Rectal smooth muscle tissue (tissue), 1 donor: ENCODE measurements around the gene DLGAP1.

Experiments
- H3K27ac ChIP-seq: one replicate; pipeline ENCODE4 v1.7.0; 2013; ENCODE audit warnings: low read depth, low read length, inconsistent platforms
- H3K27me3 ChIP-seq: one replicate; pipeline ENCODE4 v1.7.0; 2013; ENCODE audit warnings: low read length; ENCODE audit not compliant: control insufficient read depth, insufficient read depth
- H3K36me3 ChIP-seq: one replicate; pipeline ENCODE4 v1.7.0; 2013; ENCODE audit warnings: low read length; ENCODE audit not compliant: control insufficient read depth, insufficient read depth
- H3K4me1 ChIP-seq: one replicate; pipeline ENCODE4 v1.7.0; 2013; ENCODE audit warnings: low read length; ENCODE audit not compliant: control insufficient read depth, insufficient read depth
- H3K4me3 ChIP-seq: one replicate; pipeline ENCODE4 v1.7.0; 2013; ENCODE audit warnings: low read length
- H3K9ac ChIP-seq: one replicate; pipeline ENCODE4 v1.7.0; 2013; ENCODE audit warnings: low read length

The DLGAP1 gene

GRCh38 chr18:4125224-4125623 is 329.9 kb downstream of the DLGAP1 start:
- no peak overlapping the region for H3K27ac ChIP-seq

GRCh38 chr18:4119813-4120212 is 335.3 kb downstream of the DLGAP1 start:
- Histone ChIP-seq H3K36me3 (no peaks in the 10 kb centered on the region), H3K27me3 (no peaks in the 10 kb centered on the region), H3K9ac (no peak overlapping the region), H3K4me3 (no peak overlapping the region), H3K27ac (no peak overlapping the region), H3K4me1 (no peaks in the 10 kb centered on the region)

More at GRCh38 chr18:4125224-4125623, 329.9 kb downstream of the DLGAP1 start:
- H3K4me1 ChIP-seq = no peaks in the 10 kb centered on the region
- no peaks in the 10 kb centered on the region for H3K27me3 ChIP-seq
- no peak overlapping the region for H3K9ac ChIP-seq
- no peak overlapping the region for H3K4me3 ChIP-seq
- no peaks in the 10 kb centered on the region for H3K36me3 ChIP-seq

GRCh38 chr18:4119127-4119648 is 335.9 kb downstream of the DLGAP1 start:
- Histone ChIP-seq H3K9ac (no peak overlapping the region), H3K4me3 (no peak overlapping the region), H3K27me3 (no peaks in the 10 kb centered on the region), H3K36me3 (no peaks in the 10 kb centered on the region), H3K4me1 (no peaks in the 10 kb centered on the region), H3K27ac (no peak overlapping the region)

- H3K4me3 ChIP-seq = no peak overlapping the region
- no peaks in the 10 kb centered on the region for H3K4me1 ChIP-seq
- no peaks in the 10 kb centered on the region for H3K36me3 ChIP-seq
- H3K9ac ChIP-seq = no peak overlapping the region
- H3K27me3 ChIP-seq = no peaks in the 10 kb centered on the region
- no peak overlapping the region for H3K27ac ChIP-seq
These were observed 347.1 kb downstream of the DLGAP1 start for GRCh38 chr18:4108016-4108415.

- Histone ChIP-seq H3K4me3 (no peak overlapping the region), H3K27me3 (no peaks in the 10 kb centered on the region), H3K9ac (no peak overlapping the region), H3K36me3 (no peaks in the 10 kb centered on the region), H3K4me1 (no peaks in the 10 kb centered on the region), H3K27ac (no peak overlapping the region)
These were observed 348.0 kb downstream of the DLGAP1 start for GRCh38 chr18:4107049-4107467.

GRCh38 chr18:4106407-4107033 is 348.6 kb downstream of the DLGAP1 start:
- H3K4me3 ChIP-seq = no peak overlapping the region
- H3K4me1 ChIP-seq = no peaks in the 10 kb centered on the region
- H3K27me3 ChIP-seq = no peaks in the 10 kb centered on the region
- no peaks in the 10 kb centered on the region for H3K36me3 ChIP-seq
- no peak overlapping the region for H3K27ac ChIP-seq
- H3K9ac ChIP-seq = no peak overlapping the region

GRCh38 chr18:4102901-4103300 is 352.2 kb downstream of the DLGAP1 start:
- Histone ChIP-seq H3K36me3 (no peaks in the 10 kb centered on the region), H3K4me3 (no peak overlapping the region), H3K4me1 (no peaks in the 10 kb centered on the region), H3K27me3 (no peaks in the 10 kb centered on the region), H3K9ac (no peak overlapping the region), H3K27ac (no peak overlapping the region)

GRCh38 chr18:4101009-4101408 is 354.1 kb downstream of the DLGAP1 start:
- Histone ChIP-seq H3K4me3 (no peak overlapping the region), H3K9ac (no peak overlapping the region), H3K27me3 (no peaks in the 10 kb centered on the region), H3K36me3 (no peaks in the 10 kb centered on the region), H3K27ac (no peak overlapping the region), H3K4me1 (no peaks in the 10 kb centered on the region)

- no peak overlapping the region for H3K4me3 ChIP-seq
- no peak overlapping the region for H3K9ac ChIP-seq
- no peaks in the 10 kb centered on the region for H3K27me3 ChIP-seq
- no peak overlapping the region for H3K27ac ChIP-seq
- H3K36me3 ChIP-seq = no peaks in the 10 kb centered on the region
- H3K4me1 ChIP-seq = no peaks in the 10 kb centered on the region
These were observed 358.6 kb downstream of the DLGAP1 start for GRCh38 chr18:4096486-4096885.

GRCh38 chr18:4093676-4094075 is 361.4 kb downstream of the DLGAP1 start:
- Histone ChIP-seq H3K9ac (no peak overlapping the region), H3K4me1 (no peaks in the 10 kb centered on the region), H3K36me3 (no peaks in the 10 kb centered on the region), H3K27ac (no peak overlapping the region), H3K27me3 (no peaks in the 10 kb centered on the region), H3K4me3 (no peak overlapping the region)

GRCh38 chr18:4084382-4084900 is 370.7 kb downstream of the DLGAP1 start:
- no peaks in the 10 kb centered on the region for H3K4me1 ChIP-seq
- no peak overlapping the region for H3K9ac ChIP-seq
- no peak overlapping the region for H3K27ac ChIP-seq
- H3K36me3 ChIP-seq = no peaks in the 10 kb centered on the region
- H3K27me3 ChIP-seq = no peaks in the 10 kb centered on the region
- H3K4me3 ChIP-seq = no peak overlapping the region

GRCh38 chr18:4078246-4078645 is 376.9 kb downstream of the DLGAP1 start:
- no peaks in the 10 kb centered on the region for H3K27me3 ChIP-seq
- H3K4me3 ChIP-seq = no peak overlapping the region
- no peaks in the 10 kb centered on the region for H3K4me1 ChIP-seq
- no peaks in the 10 kb centered on the region for H3K36me3 ChIP-seq
- H3K9ac ChIP-seq = no peak overlapping the region
- H3K27ac ChIP-seq = no peak overlapping the region

GRCh38 chr18:4077721-4078120 is 377.4 kb downstream of the DLGAP1 start:
- no peaks in the 10 kb centered on the region for H3K36me3 ChIP-seq
- H3K4me1 ChIP-seq = no peaks in the 10 kb centered on the region
- no peak overlapping the region for H3K9ac ChIP-seq
- H3K27ac ChIP-seq = no peak overlapping the region
- H3K27me3 ChIP-seq = no peaks in the 10 kb centered on the region
- H3K4me3 ChIP-seq = no peak overlapping the region
